Keratinocyte (primary cell): ENCODE measurements around the gene AVL9. TPM values are rescaled to one million over a fixed set of nuclear protein-coding genes. Genes with fewer than 3 reads are reported as not detected.

Source experiments
- DNase-seq: peaks from one replicate; pipeline ENCODE4 v3.0.0-alpha.2; 2011; ENCODE audit warnings: low read depth, missing footprints, low spot score
- FAIRE-seq: peaks from 2 replicates; lab custom pipeline; 2011; peaks lifted over from hg19 to GRCh38; lab: Jason Lieb, UNC
- H2AFZ ChIP-seq: 2 replicates; pipeline ENCODE4 v1.6.0; 2012; ENCODE audit warnings: low read length, control low read depth, inconsistent platforms; ENCODE audit not compliant: control insufficient read depth
- H3K27ac ChIP-seq: 2 replicates; pipeline ENCODE4 v1.5.1; 2011; ENCODE audit warnings: low read length; ENCODE audit not compliant: control insufficient read depth, insufficient read depth
- H3K27me3 ChIP-seq: 3 replicates; pipeline ENCODE4 v1.6.0; 2011; ENCODE audit warnings: low read length; ENCODE audit not compliant: control insufficient read depth, insufficient read depth; ENCODE audit errors: extremely low read depth
- H3K36me3 ChIP-seq, 2 experiments: 2 replicates in 1 of 2; 3 replicates in 1 of 2; pipeline ENCODE4 v1.5.1; 2011; ENCODE audit warnings: low read length in 2 of 2, mild to moderate bottlenecking in 1 of 2; ENCODE audit not compliant: control insufficient read depth in 2 of 2, insufficient read depth in 2 of 2; ENCODE audit errors: extremely low read depth in 1 of 2
- H3K4me1 ChIP-seq: 3 replicates; pipeline ENCODE4 v1.5.1; 2011; ENCODE audit warnings: low read length; ENCODE audit not compliant: control insufficient read depth, insufficient read depth; ENCODE audit errors: extremely low read depth
- H3K4me2 ChIP-seq: 3 replicates; pipeline ENCODE4 v1.6.0; 2011; ENCODE audit warnings: low read depth, low read length; ENCODE audit not compliant: control insufficient read depth, insufficient read depth; ENCODE audit errors: extremely low read depth
- H3K4me3 ChIP-seq, 3 experiments: fragments of 200-600 bp in 1 of 3; sonication (generic) in 1 of 3; 2 replicates in 2 of 3; 3 replicates in 1 of 3; pipeline ENCODE4 v1.5.1; 2011 to 2016; ENCODE audit warnings: low read length in 3 of 3, mild to moderate bottlenecking in 3 of 3, control low read depth in 2 of 3, inconsistent platforms in 1 of 3, low read depth in 1 of 3, mixed read lengths in 1 of 3, mixed run types in 1 of 3, moderate library complexity in 1 of 3; ENCODE audit not compliant: control insufficient read depth in 2 of 3, insufficient read depth in 2 of 3; ENCODE audit errors: extremely low read depth in 1 of 3
- H3K79me2 ChIP-seq: 2 replicates; pipeline ENCODE4 v1.6.0; 2012; ENCODE audit warnings: low read length; ENCODE audit not compliant: control insufficient read depth, insufficient read depth
- H3K9ac ChIP-seq: 3 replicates; pipeline ENCODE4 v1.6.0; 2011; ENCODE audit warnings: low read length; ENCODE audit not compliant: control insufficient read depth, insufficient read depth; ENCODE audit errors: extremely low read depth
- H3K9me1 ChIP-seq: 3 replicates; pipeline ENCODE4 v1.6.0; 2011; ENCODE audit warnings: low read length; ENCODE audit not compliant: control insufficient read depth, insufficient read depth; ENCODE audit errors: extremely low read depth
- H3K9me3 ChIP-seq: 2 replicates; pipeline ENCODE4 v1.5.1; 2012; ENCODE audit warnings: low read depth, low read length; ENCODE audit not compliant: control insufficient read depth
- H4K20me1 ChIP-seq: 3 replicates; pipeline ENCODE4 v1.6.0; 2011; ENCODE audit warnings: low read length; ENCODE audit not compliant: control insufficient read depth, insufficient read depth; ENCODE audit errors: extremely low read depth
- CTCF ChIP-seq, 3 experiments: IDR thresholded peaks in 1 of 3; conservative IDR thresholded peaks in 1 of 3; optimal IDR thresholded peaks in 1 of 3; 2 replicates in 2 of 3; 3 replicates in 1 of 3; pipeline versions ENCODE3 to v1.5.1; 2011; ENCODE audit warnings: low read length in 3 of 3, mild to moderate bottlenecking in 3 of 3, moderate library complexity in 2 of 3, control low read depth in 1 of 3, inconsistent platforms in 1 of 3; ENCODE audit not compliant: insufficient read depth in 2 of 3; ENCODE audit errors: extremely low read depth in 1 of 3
- EZH2 ChIP-seq: IDR thresholded peaks from one replicate; pipeline ENCODE4 v1.6.1; 2012; ENCODE audit warnings: inconsistent platforms, mild to moderate bottlenecking, low read length, moderate library complexity
- dilution Hi-C: fragments of 300-500 bp; cut with MboI; formaldehyde crosslinking; loops from one replicate; pipeline ENCODE4 v1.7.0; 2020; ENCODE audit warnings: low sequenced_read_pairs; ENCODE audit not compliant: extremely low pct_ligation_motif_present
- polyA plus RNA-seq, 5 experiments: library from polyadenylated mRNA; depleted of rRNA in 3 of 5; stranded (reverse) in 3 of 5; stranded (forward) in 1 of 5; unstranded in 1 of 5; fragments of >200 nt; gene quantifications; 1 replicate in 1 of 5; 2 replicates in 3 of 5; 3 replicates in 1 of 5; pipeline versions ENCODE4 v1.2.1 to v1.2.3, GENCODE V29; 2011 to 2012; ENCODE audit warnings: missing spikeins in 2 of 5, low read depth in 1 of 5, low replicate concordance in 1 of 5

AVL9 gene
- polyA plus RNA-seq, 1 donor (not counting 4 experiments of a cell fraction or from before 2014, with no cell fraction given): 22.2 TPM

DNA sequence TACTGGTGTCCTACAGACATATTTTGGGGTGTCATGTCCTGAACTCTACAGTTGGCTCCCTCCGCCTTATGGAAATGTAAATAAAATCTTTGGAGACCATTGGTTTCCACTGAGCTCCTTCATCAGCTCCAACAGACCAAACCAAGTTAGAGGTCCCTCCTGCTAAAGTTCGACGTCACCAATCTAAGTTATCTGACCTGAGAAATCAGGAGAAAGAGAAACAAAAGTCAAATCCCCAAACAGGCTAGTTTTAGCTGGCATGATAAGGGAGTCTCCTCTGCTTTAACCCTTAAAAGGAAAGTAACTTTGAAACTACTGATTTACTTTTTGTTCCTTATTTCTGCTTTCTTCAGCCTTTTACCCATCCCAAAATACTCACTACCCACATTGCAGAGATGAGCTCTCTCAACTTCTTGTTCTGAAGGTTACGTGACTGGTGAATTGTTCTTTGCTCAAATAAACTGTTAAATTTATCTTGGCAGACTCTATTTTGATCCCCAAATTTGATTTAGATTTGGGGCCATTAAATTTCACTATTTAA, 39.9 kb downstream of the AVL9 start:
- Histone ChIP-seq H3K9me1 (peaks cover 3% of the 10 kb centered on the region), H3K27me3 (no peaks in the 10 kb centered on the region), H4K20me1 (peaks cover 6% of the 10 kb centered on the region), H3K4me1 (peaks cover 9% of the 10 kb centered on the region), H3K36me3 (peaks cover 2 to 3% of the 10 kb centered on the region in 2 experiments), H3K79me2 (peaks cover 36% of the 10 kb centered on the region), H3K4me3 (no peak overlapping the region), H3K9me3 (no peaks in the 10 kb centered on the region), H3K9ac (no peak overlapping the region), H2AFZ (no peak overlapping the region), H3K4me2 (no peak overlapping the region), H3K27ac (no peak overlapping the region)
- no peak for TF ChIP-seq EZH2
- no peak for TF ChIP-seq CTCF (optimal IDR thresholded peaks at IDR 0.05 in 1 of 3, IDR thresholded peaks at IDR 0.05 in 1 of 3, conservative IDR thresholded peaks at IDR 0.05 in 1 of 3; ENCODE audit: extremely low read depth in 1 of 3, insufficient read depth in 2 of 3, low read length in 3 of 3)
- dilution Hi-C loops: no loop called here
- no peak for FAIRE-seq
- no peak for DNase-seq

DNA sequence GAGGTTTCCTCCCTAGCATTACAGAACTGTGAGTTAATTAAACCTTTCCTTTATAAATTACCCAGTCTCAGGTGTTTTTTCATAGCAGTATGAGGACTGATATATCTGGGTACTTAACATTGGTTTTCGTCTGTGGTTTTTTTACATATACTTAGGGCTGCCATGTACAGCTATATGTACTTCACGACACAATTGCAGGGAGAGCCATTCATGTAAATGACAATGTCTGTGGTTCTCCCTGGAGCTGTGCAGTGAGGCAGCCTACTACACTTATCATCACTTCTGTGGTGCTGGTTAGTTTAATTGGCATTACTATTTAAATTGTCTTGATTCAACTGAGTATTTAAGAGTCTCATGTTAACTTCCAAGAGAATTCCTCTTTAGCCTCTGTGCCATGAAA, 40.7 kb downstream of the AVL9 start:
- H4K20me1 ChIP-seq: peaks cover 6% of the 10 kb centered on the region
- H3K9me1 ChIP-seq: peaks cover 3% of the 10 kb centered on the region
- no peak overlapping the region for H3K27ac ChIP-seq
- peaks cover 9% of the 10 kb centered on the region for H3K4me1 ChIP-seq
- H3K36me3 ChIP-seq: peaks cover 2 to 3% of the 10 kb centered on the region in 2 experiments
- dilution Hi-C loops: no loop called here
- DNase-seq (no peak), FAIRE-seq (no peak)
- no peak for TF ChIP-seq EZH2
- no peak for TF ChIP-seq CTCF (optimal IDR thresholded peaks at IDR 0.05 in 1 of 3, IDR thresholded peaks at IDR 0.05 in 1 of 3, conservative IDR thresholded peaks at IDR 0.05 in 1 of 3; ENCODE audit: extremely low read depth in 1 of 3, insufficient read depth in 2 of 3, low read length in 3 of 3)
- no peaks in the 10 kb centered on the region for H3K27me3 ChIP-seq
- H3K9ac ChIP-seq: no peak overlapping the region
- no peak overlapping the region for H3K4me3 ChIP-seq
- no peak overlapping the region for H2AFZ ChIP-seq
- peaks cover 38% of the 10 kb centered on the region for H3K79me2 ChIP-seq
- no peak overlapping the region for H3K4me2 ChIP-seq
- no peaks in the 10 kb centered on the region for H3K9me3 ChIP-seq
